ENCODE results near the gene LDB2. TPM values are rescaled to one million over a fixed set of nuclear protein-coding genes. Genes with fewer than 3 reads are reported as not detected.

LDB2 gene
- polyA plus RNA-seq, 3 donors: not detected

GRCh38 chr4:16682975-16683374 is 215.5 kb downstream of the LDB2 start:
- Histone ChIP-seq H3K36me3 (replicated peaks in 1 of 2; ENCODE audit: control insufficient read depth in 1 of 2, insufficient read depth in 2 of 2, low read length in 2 of 2) (no peaks in the 10 kb centered on the region), H3K79me2 (ENCODE audit: insufficient read depth, low read length) (no peaks in the 10 kb centered on the region), H3K27ac (ENCODE audit: low read depth in 1 of 2, low read length in 2 of 2) (no peak overlapping the region), H3K9me3 (replicated peaks in 1 of 2; ENCODE audit: control insufficient read depth in 1 of 2, insufficient read depth in 1 of 2, low read length in 2 of 2) (no peaks in the 10 kb centered on the region), H3K9ac (ENCODE audit: insufficient read depth, low read length, poor library complexity, severe bottlenecking) (no peak overlapping the region), H3K4me2 (replicated peaks; ENCODE audit: extremely low read depth, low read length, poor library complexity, severe bottlenecking) (no peak overlapping the region), H4K20me1 (ENCODE audit: insufficient read depth, low read length) (no peaks in the 10 kb centered on the region), H3K4me1 (ENCODE audit: control insufficient read depth in 1 of 2, insufficient read depth in 2 of 2, low read length in 2 of 2) (no peaks in the 10 kb centered on the region), H2AFZ (ENCODE audit: insufficient read depth, low read depth, low read length, poor library complexity, severe bottlenecking) (no peak overlapping the region), H3K4me3 (replicated peaks in 1 of 3; ENCODE audit: low read depth in 2 of 3, low read length in 3 of 3) (no peak overlapping the region), H3K27me3 (ENCODE audit: control insufficient read depth in 2 of 2, insufficient read depth in 2 of 2, low read length in 2 of 2) (no peaks in the 10 kb centered on the region)
- no peaks in the 10 kb centered on the region for H3K4me1 Mint-ChIP-seq
- intact Hi-C loops (cut with micrococcal nuclease): no loop called here
- no peak for TF ChIP-seq CTCF (IDR thresholded peaks at IDR 0.05)
- DNase-seq: no peak
- H3K4me3 Mint-ChIP-seq: no peak overlapping the region
- H3K27ac Mint-ChIP-seq: no peak overlapping the region
- H3K27me3 Mint-ChIP-seq (ENCODE audit: low read depth in 3 of 3): peaks cover 0 to 5% (median 4%) of the 10 kb centered on the region in 3 donors
- peaks cover 0 to 4% (median 0%) of the 10 kb centered on the region in 7 donors for H3K9me3 Mint-ChIP-seq
- no peaks in the 10 kb centered on the region for H3K36me3 Mint-ChIP-seq
- no CpG with 5 or more reads among the region's 3 CpGs for WGBS (ENCODE audit: insufficient coverage)

- H3K4me1 ChIP-seq (ENCODE audit: control insufficient read depth in 1 of 2, insufficient read depth in 2 of 2, low read length in 2 of 2): no peaks in the 10 kb centered on the region
- peaks cover 0 to 4% (median 1%) of the 10 kb centered on the region in 3 donors for H3K27me3 Mint-ChIP-seq (ENCODE audit: low read depth in 3 of 3)
- no peaks in the 10 kb centered on the region for H3K4me1 Mint-ChIP-seq
- 100% methylated on average over 1 of the region's 5 CpGs for WGBS (ENCODE audit: insufficient coverage)
- H3K9me3 Mint-ChIP-seq: peaks cover 0 to 4% (median 0%) of the 10 kb centered on the region in 7 donors
- DNase-seq: no peak
- no peak overlapping the region for H2AFZ ChIP-seq (ENCODE audit: insufficient read depth, low read depth, low read length, poor library complexity, severe bottlenecking)
- H3K27ac ChIP-seq (ENCODE audit: low read depth in 1 of 2, low read length in 2 of 2): no peak overlapping the region
- no peaks in the 10 kb centered on the region for H3K79me2 ChIP-seq (ENCODE audit: insufficient read depth, low read length)
- H3K36me3 Mint-ChIP-seq: no peaks in the 10 kb centered on the region
- intact Hi-C loops (cut with micrococcal nuclease): no loop called here
- H3K27ac Mint-ChIP-seq: no peak overlapping the region
- H3K27me3 ChIP-seq (ENCODE audit: control insufficient read depth in 2 of 2, insufficient read depth in 2 of 2, low read length in 2 of 2): no peaks in the 10 kb centered on the region
- no peak overlapping the region for H3K4me3 Mint-ChIP-seq
- no peak overlapping the region for H3K9ac ChIP-seq (ENCODE audit: insufficient read depth, low read length, poor library complexity, severe bottlenecking)
- H3K36me3 ChIP-seq (replicated peaks in 1 of 2; ENCODE audit: control insufficient read depth in 1 of 2, insufficient read depth in 2 of 2, low read length in 2 of 2): no peaks in the 10 kb centered on the region
- no peak overlapping the region for H3K4me3 ChIP-seq (replicated peaks in 1 of 3; ENCODE audit: low read depth in 2 of 3, low read length in 3 of 3)
- no peak overlapping the region for H3K4me2 ChIP-seq (replicated peaks; ENCODE audit: extremely low read depth, low read length, poor library complexity, severe bottlenecking)
- H4K20me1 ChIP-seq (ENCODE audit: insufficient read depth, low read length): no peaks in the 10 kb centered on the region
- no peak for TF ChIP-seq CTCF (IDR thresholded peaks at IDR 0.05)
- no peaks in the 10 kb centered on the region for H3K9me3 ChIP-seq (replicated peaks in 1 of 2; ENCODE audit: control insufficient read depth in 1 of 2, insufficient read depth in 1 of 2, low read length in 2 of 2)
Measured at GRCh38 chr4:16677001-16677944, 221.2 kb downstream of the LDB2 start.

Measured in CD14-positive monocyte (primary cell).